H1 (cell line): ENCODE data around the gene TMEM40. TPM values are rescaled to one million over a fixed set of nuclear protein-coding genes. Genes with fewer than 3 reads are reported as not detected.

Experiments
- CTCF ChIA-PET: fragments of 300-600 bp; sonication (Branson Sonifier 250); formaldehyde crosslinking; loops from one replicate; lab custom pipeline; 2021; ENCODE audit not compliant: partially characterized antibody; lab: Charles Lee
- POLR2A ChIA-PET: fragments of 300-600 bp; sonication (Branson Sonifier 250); formaldehyde crosslinking; loops from one replicate; lab custom pipeline; 2021; ENCODE audit warnings: inconsistent platforms; ENCODE audit not compliant: partially characterized antibody; lab: Charles Lee
- DNase-seq, 2 experiments: peaks; one replicate each; pipeline versions ENCODE4 v3.0.0 to v3.0.0-alpha.2; 2010 to 2022; ENCODE audit warnings: low spot score in 2 of 2, low read depth in 1 of 2, mixed read lengths in 1 of 2
- FAIRE-seq: peaks from 2 replicates; lab custom pipeline; 2011; peaks lifted over from hg19 to GRCh38; lab: Jason Lieb, UNC
- H2AFZ ChIP-seq: 2 replicates; pipeline ENCODE4 v1.8.1; 2012; ENCODE audit warnings: low read length, inconsistent platforms
- H2AK5ac ChIP-seq: 2 replicates; pipeline ENCODE4 v1.6.1; 2013; ENCODE audit warnings: low read depth, low read length
- H2BK120ac ChIP-seq: replicated peaks from 2 replicates; pipeline ENCODE3; 2013; ENCODE audit warnings: low read depth, low read length, inconsistent platforms
- H2BK12ac ChIP-seq: 2 replicates; pipeline ENCODE4 v1.6.1; 2013; ENCODE audit warnings: low read depth, low read length
- H2BK15ac ChIP-seq: 2 replicates; pipeline ENCODE4 v1.6.1; 2013; ENCODE audit warnings: low read length
- H2BK20ac ChIP-seq: 2 replicates; pipeline ENCODE4 v1.6.1; 2013; ENCODE audit warnings: low read length
- H2BK5ac ChIP-seq: 2 replicates; pipeline ENCODE4 v1.6.1; 2013; ENCODE audit warnings: low read depth, low read length
- H3K14ac ChIP-seq: 2 replicates; pipeline ENCODE4 v1.6.1; 2013; ENCODE audit warnings: inconsistent platforms; ENCODE audit not compliant: insufficient read length
- H3K18ac ChIP-seq: 2 replicates; pipeline ENCODE4 v1.6.1; 2013; ENCODE audit warnings: low read length; ENCODE audit errors: extremely low read depth
- H3K23ac ChIP-seq: 2 replicates; pipeline ENCODE4 v1.6.1; 2013; ENCODE audit warnings: inconsistent platforms; ENCODE audit not compliant: insufficient read length
- H3K23me2 ChIP-seq: 2 replicates; pipeline ENCODE4 v1.6.1; 2013; ENCODE audit warnings: low read depth, low read length
- H3K27ac ChIP-seq: 2 replicates; pipeline ENCODE4 v1.6.1; 2011; ENCODE audit warnings: low read depth, low read length, inconsistent platforms
- H3K27me3 ChIP-seq, 4 experiments: replicated peaks in 1 of 4; 1 replicate in 1 of 4; 2 replicates in 3 of 4; pipeline versions ENCODE4 v1.6.1 to v1.8.1; 2011 to 2013; ENCODE audit warnings: low read length in 3 of 4, mild to moderate bottlenecking in 3 of 4, inconsistent platforms in 2 of 4, mixed read lengths in 2 of 4, moderate library complexity in 1 of 4; ENCODE audit not compliant: control insufficient read depth in 3 of 4, insufficient read depth in 3 of 4; ENCODE audit errors: extremely low read depth in 1 of 4
- H3K36me3 ChIP-seq, 4 experiments: 2 replicates each; pipeline versions ENCODE4 v1.6.1 to v1.8.1; 2011 to 2013; ENCODE audit warnings: mild to moderate bottlenecking in 4 of 4, low read length in 3 of 4, moderate library complexity in 2 of 4, control low read depth in 1 of 4, inconsistent platforms in 1 of 4; ENCODE audit not compliant: insufficient read depth in 4 of 4, control insufficient read depth in 2 of 4
- H3K4ac ChIP-seq: replicated peaks from 2 replicates; pipeline ENCODE3; 2013; ENCODE audit warnings: low read length, low read depth, mixed read lengths, inconsistent platforms; ENCODE audit not compliant: insufficient read length
- H3K4me1 ChIP-seq, 4 experiments: replicated peaks in 1 of 4; 1 replicate in 1 of 4; 2 replicates in 3 of 4; pipeline versions ENCODE4 v1.6.1 to v1.8.1; 2011 to 2013; ENCODE audit warnings: low read length in 3 of 4, inconsistent platforms in 2 of 4, mixed read lengths in 1 of 4; ENCODE audit not compliant: insufficient read depth in 4 of 4, control insufficient read depth in 3 of 4
- H3K4me2 ChIP-seq, 2 experiments: 2 replicates each; pipeline versions ENCODE4 v1.6.1 to v1.8.1; 2011 to 2013; ENCODE audit warnings: low read depth in 2 of 2, low read length in 2 of 2, control low read depth in 1 of 2, inconsistent platforms in 1 of 2, mild to moderate bottlenecking in 1 of 2; ENCODE audit not compliant: insufficient read depth in 1 of 2
- H3K4me3 ChIP-seq, 4 experiments: fragments of 200-600, 300-600 bp in 1 of 4; sonication (generic), shearing (Covaris generic), sonication (Bioruptor Twin) in 1 of 4; 2 replicates each; pipeline versions ENCODE4 v1.5.1 to v1.8.1; 2011 to 2016; ENCODE audit warnings: low read length in 4 of 4, low read depth in 3 of 4, control low read depth in 2 of 4, inconsistent platforms in 2 of 4, mild to moderate bottlenecking in 2 of 4, mixed read lengths in 1 of 4, moderate library complexity in 1 of 4; ENCODE audit not compliant: insufficient read depth in 2 of 4; ENCODE audit errors: extremely low read depth in 1 of 4
- H3K56ac ChIP-seq: replicated peaks from 2 replicates; pipeline ENCODE3; 2013; ENCODE audit warnings: low read depth, mild to moderate bottlenecking, mixed read lengths, low read length, inconsistent platforms; ENCODE audit not compliant: insufficient read length
- H3K79me1 ChIP-seq: 2 replicates; pipeline ENCODE4 v1.6.1; 2013; ENCODE audit warnings: low read depth, low read length, control low read depth
- H3K79me2 ChIP-seq, 2 experiments: 2 replicates each; pipeline versions ENCODE4 v1.6.1 to v1.8.1; 2012 to 2013; ENCODE audit warnings: low read length in 2 of 2, mild to moderate bottlenecking in 2 of 2, inconsistent platforms in 1 of 2; ENCODE audit not compliant: insufficient read depth in 2 of 2, control insufficient read depth in 1 of 2
- H3K9ac ChIP-seq, 4 experiments: replicated peaks in 1 of 4; 1 replicate in 1 of 4; 2 replicates in 3 of 4; pipeline versions ENCODE4 v1.6.1 to v1.8.1; 2011 to 2013; ENCODE audit warnings: low read depth in 3 of 4, low read length in 3 of 4, control low read depth in 2 of 4, mild to moderate bottlenecking in 2 of 4, moderate library complexity in 2 of 4, inconsistent platforms in 1 of 4; ENCODE audit errors: extremely low read depth in 1 of 4
- H3K9me3 ChIP-seq, 2 experiments: 2 replicates each; pipeline versions ENCODE4 v1.6.1 to v1.8.1; 2012 to 2013; ENCODE audit warnings: mild to moderate bottlenecking in 2 of 2, moderate library complexity in 2 of 2, control low read depth in 1 of 2, inconsistent platforms in 1 of 2, low read depth in 1 of 2, low read length in 1 of 2, mixed read lengths in 1 of 2; ENCODE audit not compliant: insufficient read depth in 2 of 2
- H4K20me1 ChIP-seq, 2 experiments: replicated peaks in 1 of 2; 2 replicates each; pipeline versions ENCODE3 to v1.8.1; 2011 to 2013; ENCODE audit warnings: inconsistent platforms in 2 of 2, low read length in 2 of 2, mild to moderate bottlenecking in 1 of 2; ENCODE audit not compliant: insufficient read depth in 2 of 2, control insufficient read depth in 1 of 2
- H4K5ac ChIP-seq: 2 replicates; pipeline ENCODE4 v1.6.1; 2013; ENCODE audit warnings: low read length, low read depth, mixed read lengths, inconsistent platforms; ENCODE audit not compliant: insufficient read length
- H4K8ac ChIP-seq: 2 replicates; pipeline ENCODE4 v1.8.0; 2013; ENCODE audit warnings: mild to moderate bottlenecking, moderate library complexity, low read length, inconsistent platforms; ENCODE audit not compliant: insufficient read depth; ENCODE audit errors: extremely low read depth
- H4K91ac ChIP-seq: replicated peaks from 2 replicates; pipeline ENCODE3; 2013; ENCODE audit warnings: low read length, mixed read lengths, inconsistent platforms; ENCODE audit not compliant: insufficient read length
- POU5F1 ChIP-seq: IDR thresholded peaks from 2 replicates; pipeline ENCODE4 v1.6.1; 2011; ENCODE audit warnings: low read depth, mild to moderate bottlenecking, low read length, moderate library complexity
- WGBS, 2 experiments: shearing (Covaris generic) in 1 of 2; methylation state at CpG; one replicate each; pipeline versions ENCODE4 v1.1.6 to v1.1.7; 2013 to 2015; ENCODE audit warnings: low lambda C conversion rate in 2 of 2, mixed read lengths in 2 of 2, inconsistent platforms in 1 of 2, low coverage in 1 of 2, missing lambda C conversion rate in 1 of 2; ENCODE audit not compliant: insufficient replicate concordance in 2 of 2, insufficient coverage in 1 of 2, insufficient read length in 1 of 2; ENCODE audit errors: extremely low coverage in 1 of 2, missing lambda C conversion rate in 1 of 2; 5-methylcytosine and 5-hydroxymethylcytosine counted together
- polyA plus RNA-seq, 7 experiments: library from polyadenylated mRNA; depleted of rRNA in 3 of 7; stranded (reverse) in 5 of 7; unstranded in 2 of 7; fragments of >200 nt in 5 of 7; fragments of 200-250 nt in 2 of 7; gene quantifications; 1 replicate in 5 of 7; 2 replicates in 1 of 7; 4 replicates in 1 of 7; pipeline versions ENCODE4 v1.2.1 to v1.2.3, GENCODE V29; 2011 to 2013; ENCODE audit warnings: missing spikeins in 2 of 7, mixed read lengths in 2 of 7
- total RNA-seq: library from RNA; stranded (reverse); fragmentation: NEBNext Ultra II Directional; extraction: Animal tissue kit (Norgen Biotek cat#: 25700); gene quantifications from 2 replicates; pipeline ENCODE4 v1.2.1, GENCODE V29; 2021

The TMEM40 gene
- total and polyA plus RNA-seq, 2 of the 8 experiments (the other 6 are each of a cell fraction or from before 2014, with no cell fraction given) = 0.18 TPM; not detected in 1

DNA sequence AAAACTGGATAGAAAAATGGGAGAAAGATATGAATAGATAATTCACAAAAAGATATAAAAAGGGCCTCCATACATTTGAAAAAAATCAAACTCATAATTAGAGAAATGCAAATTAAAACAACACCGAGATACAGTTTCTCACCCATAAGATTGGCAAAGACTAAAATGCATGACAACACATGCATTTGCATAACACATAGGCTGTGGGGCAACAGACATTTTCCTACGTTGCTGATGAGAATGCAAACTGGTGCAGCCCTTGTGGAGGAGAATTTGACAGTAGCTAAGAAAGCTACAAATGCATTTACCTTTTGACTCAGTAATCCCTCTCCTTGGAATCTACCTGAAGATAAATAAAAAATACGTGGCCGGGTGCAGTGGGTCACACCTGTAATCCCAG lies 26.0 kb upstream of the TMEM40 start:
- Histone ChIP-seq H4K8ac (no peak overlapping the region), H3K56ac (no peak overlapping the region), H3K36me3 (no peaks in the 10 kb centered on the region), H3K4me2 (peak overlapping the region; percentile 37 to 43; a peak in 2 of 4 replicates), H3K4ac (no peak overlapping the region), H3K4me3 (peak overlapping the region in 1 of 4 experiments; percentile 26; a peak in 1 of 8 replicates), H3K79me2 (no peaks in the 10 kb centered on the region), H2BK20ac (no peak overlapping the region), H3K23me2 (no peaks in the 10 kb centered on the region), H2AK5ac (no peak overlapping the region), H3K4me1 (peaks cover 0 to 4% (median 1%) of the 10 kb centered on the region in 4 experiments; a peak in 2 of 7 replicates), H3K18ac (no peak overlapping the region), H4K5ac (no peak overlapping the region), H2BK12ac (no peak overlapping the region), H3K79me1 (no peaks in the 10 kb centered on the region), H3K23ac (no peak overlapping the region), H2BK15ac (no peak overlapping the region), H3K27ac (no peak overlapping the region), H4K91ac (no peak overlapping the region), H3K14ac (no peak overlapping the region), H2BK5ac (no peak overlapping the region), H3K27me3 (no peaks in the 10 kb centered on the region), H3K9me3 (no peaks in the 10 kb centered on the region), H3K9ac (no peak overlapping the region), H4K20me1 (no peaks in the 10 kb centered on the region), H2BK120ac (no peak overlapping the region), H2AFZ (no peak overlapping the region)
- POLR2A ChIA-PET = interaction anchor here (1.3 kb wide), 1 partner anchor 48 kb away, joined by 3 read pairs; no protein-coding TSS in a partner anchor
- 28% methylated on average over 4 of the region's 4 CpGs; no CpG with 5 or more reads in 1 of the 2 experiments for WGBS, 2 experiments
- no peak for FAIRE-seq
- CTCF ChIA-PET = interaction anchor here (1.2 kb wide), 1 partner anchor 107 kb away, joined by 3 read pairs; no protein-coding TSS in a partner anchor
- DNase-seq = no peak
- TF ChIP-seq POU5F1 = peak; percentile 80; the same call in 1 of the 2 replicates
